DMS153 treated with DMSO at 0.1 percent for 48 hours (cell line): Measurements from ENCODE around the gene FAM13A.

ENCODE experiments used
- DNase-seq: peaks from one replicate; lab custom pipeline; 2025; ENCODE audit not compliant: unreplicated experiment; lab: John Stamatoyannopoulos, UW

The FAM13A gene

GRCh38 chr4:88754796-88755195 lies 302.2 kb downstream of the FAM13A start:
- DNase-seq = no peak

- DNase-seq = no peak
Measured at GRCh38 chr4:88753658-88754571, 303.1 kb downstream of the FAM13A start.

DNA sequence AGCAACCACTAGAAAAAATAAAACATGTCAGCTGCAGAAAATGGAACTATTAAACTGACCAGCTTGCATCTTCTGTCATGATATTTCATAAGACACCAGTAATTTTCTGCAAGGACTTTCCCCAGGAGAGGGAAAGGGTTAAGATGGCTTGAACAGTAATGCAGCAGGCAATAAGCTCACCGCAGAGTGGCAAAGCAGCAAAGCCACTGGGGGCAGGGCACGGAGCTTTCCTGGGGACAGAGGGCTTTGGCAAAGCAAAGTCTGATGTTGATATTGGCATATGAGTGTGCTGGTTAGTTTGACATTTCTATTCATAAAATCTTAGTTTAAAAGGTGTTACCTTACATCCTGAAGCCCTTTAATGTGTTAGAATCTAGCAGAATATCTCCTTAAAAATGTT lies 304.2 kb downstream of the FAM13A start:
- no peak for DNase-seq

DNA sequence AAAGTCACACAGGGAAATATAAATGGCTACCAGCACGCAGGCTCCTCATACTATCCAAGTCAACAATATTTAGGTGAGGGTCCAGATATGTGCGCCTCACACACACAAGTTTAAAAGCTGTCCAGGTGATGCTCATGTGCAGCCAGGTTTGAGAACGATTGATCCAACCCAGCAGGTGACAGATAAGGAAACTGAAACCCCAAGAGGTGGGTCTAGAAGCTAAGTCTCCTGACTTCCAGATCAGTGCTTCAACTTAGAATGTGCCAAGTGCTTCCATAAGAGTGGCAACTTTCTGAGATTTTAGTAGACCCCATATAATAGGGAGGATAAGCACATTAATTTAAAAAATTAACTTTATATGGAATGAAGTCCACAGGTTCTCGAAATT lies 304.9 kb downstream of the FAM13A start:
- DNase-seq = no peak

DNA sequence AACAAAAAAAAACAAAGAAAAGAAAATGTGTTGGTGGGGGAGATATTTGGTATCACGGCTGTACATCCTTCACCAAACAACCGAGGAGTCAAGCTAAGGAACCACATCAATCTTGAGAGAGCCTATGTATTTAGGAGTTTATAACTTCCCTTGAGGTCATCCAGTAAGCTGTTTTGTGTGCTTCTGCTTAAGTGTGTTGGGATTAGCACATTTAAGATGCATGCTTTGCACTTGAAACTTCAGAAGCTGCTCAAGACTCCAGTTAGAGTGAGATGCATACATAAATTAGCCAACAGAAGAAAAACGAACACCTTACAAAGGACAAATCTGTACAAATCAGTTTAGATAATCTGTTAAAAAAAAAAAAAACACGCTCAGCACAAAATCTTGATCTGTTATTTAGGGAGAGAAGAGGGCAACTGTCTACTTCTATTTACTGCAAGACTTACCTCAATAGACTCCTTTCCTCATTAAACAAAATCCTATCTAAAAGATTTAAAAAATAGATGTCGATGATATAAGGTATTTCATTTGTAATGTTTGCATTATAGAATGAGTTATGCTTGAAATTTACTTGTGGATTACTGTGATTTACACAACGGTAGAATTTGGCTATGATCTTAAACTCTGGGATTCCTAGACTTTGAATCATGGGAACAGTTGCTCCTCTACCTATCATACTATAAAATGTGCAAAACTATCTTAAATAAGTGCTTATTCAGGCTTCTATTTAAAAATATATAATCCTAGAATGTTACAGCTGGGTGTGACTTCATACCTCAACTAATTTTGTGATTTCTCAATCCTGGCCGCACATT lies 305.5 kb downstream of the FAM13A start:
- no peak for DNase-seq

GRCh38 chr4:88750369-88750768 lies 306.6 kb downstream of the FAM13A start:
- DNase-seq = no peak

DNA sequence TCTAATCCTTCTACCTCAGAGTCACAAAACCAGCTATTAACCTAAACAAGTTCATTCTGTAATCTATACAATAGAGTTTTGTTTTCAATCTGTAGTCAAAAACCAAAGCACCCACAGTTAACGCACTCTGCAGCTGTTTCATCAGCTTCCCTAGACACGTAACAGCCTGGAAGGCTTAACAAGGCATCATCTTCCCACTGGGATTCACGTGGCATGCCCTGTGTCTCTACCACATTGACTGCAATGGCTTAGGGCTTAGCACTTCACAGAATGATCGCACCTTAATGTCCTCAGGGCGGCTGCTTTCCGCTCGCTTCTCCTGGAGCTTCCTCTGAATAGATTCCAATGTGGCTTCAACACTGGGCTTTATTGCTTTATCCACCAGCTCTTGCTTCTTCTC lies 309.6 kb downstream of the FAM13A start:
- DNase-seq = no peak

DNA sequence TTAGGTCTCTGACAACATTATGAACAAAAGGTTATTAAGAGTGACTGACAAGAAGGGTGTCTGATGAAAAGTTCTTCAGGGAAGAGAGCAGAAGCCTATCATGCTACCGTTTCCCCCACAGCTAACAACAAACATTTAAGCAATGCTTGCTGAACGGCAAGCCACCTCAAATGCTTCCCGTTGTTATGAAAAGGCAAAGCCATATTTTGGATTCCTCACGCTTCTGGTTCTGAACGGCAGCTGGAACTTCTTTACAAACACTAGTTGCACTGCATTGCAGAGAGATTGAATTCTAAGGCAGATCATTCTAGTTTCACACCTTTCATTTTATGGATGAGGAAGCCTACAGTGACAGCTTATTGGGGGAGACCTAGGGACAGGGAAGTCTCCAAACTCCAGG lies 310.8 kb downstream of the FAM13A start:
- DNase-seq = no peak

- no peak for DNase-seq
Measured at GRCh38 chr4:88745581-88746163, 311.3 kb downstream of the FAM13A start.

DNA sequence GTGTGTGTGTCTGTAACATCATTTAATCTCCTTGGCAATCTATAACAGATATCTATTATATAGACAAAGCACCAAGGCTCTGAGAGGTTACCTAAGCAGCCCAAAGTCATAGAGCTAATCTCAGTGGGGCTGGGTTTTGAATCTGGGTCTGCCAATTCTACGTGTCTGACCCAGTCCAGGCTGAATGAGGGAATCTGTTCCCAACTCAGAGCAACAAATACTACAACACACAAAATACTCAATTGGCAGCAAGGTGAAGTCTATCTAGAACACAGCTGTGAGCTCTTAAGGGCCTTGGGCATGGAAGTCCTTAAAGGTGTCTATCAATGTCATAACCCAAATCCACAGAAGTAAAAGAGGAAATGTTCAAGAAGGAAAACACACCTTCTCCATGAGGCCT lies 311.8 kb downstream of the FAM13A start:
- no peak for DNase-seq

- DNase-seq = no peak
Measured at GRCh38 chr4:88744609-88745008, 312.4 kb downstream of the FAM13A start.

GRCh38 chr4:88743696-88744095 lies 313.3 kb downstream of the FAM13A start:
- no peak for DNase-seq

- DNase-seq = no peak
Measured at GRCh38 chr4:88742561-88742960, 314.4 kb downstream of the FAM13A start.

- no peak for DNase-seq
Measured at GRCh38 chr4:88738180-88738579, 318.8 kb downstream of the FAM13A start.

GRCh38 chr4:88737307-88737941 lies 319.6 kb downstream of the FAM13A start:
- no peak for DNase-seq

- DNase-seq = no peak
Measured at GRCh38 chr4:88736264-88736663, 320.7 kb downstream of the FAM13A start.

DNA sequence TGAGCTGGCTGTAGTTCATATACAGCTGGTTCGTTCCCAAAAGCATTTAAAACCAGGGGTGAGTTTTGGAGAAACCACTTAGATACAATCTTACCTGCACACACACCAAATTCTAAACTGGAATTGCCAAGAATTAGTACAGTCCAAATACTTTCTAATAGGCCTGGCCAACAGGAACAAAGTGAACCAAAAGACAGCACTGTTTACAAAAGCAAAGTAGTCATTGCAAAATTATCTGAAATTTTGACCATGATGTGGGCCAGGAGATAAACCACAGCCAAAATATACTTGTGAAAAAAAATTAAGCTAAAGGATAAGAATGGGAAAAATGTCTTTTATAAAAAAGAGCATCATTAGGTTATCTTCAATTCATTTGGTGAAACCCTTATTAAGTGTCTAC lies 321.4 kb downstream of the FAM13A start:
- no peak for DNase-seq

GRCh38 chr4:88734403-88734949 lies 322.5 kb downstream of the FAM13A start:
- no peak for DNase-seq

- no peak for DNase-seq
Measured at GRCh38 chr4:88732714-88733368, 324.1 kb downstream of the FAM13A start.

DNA sequence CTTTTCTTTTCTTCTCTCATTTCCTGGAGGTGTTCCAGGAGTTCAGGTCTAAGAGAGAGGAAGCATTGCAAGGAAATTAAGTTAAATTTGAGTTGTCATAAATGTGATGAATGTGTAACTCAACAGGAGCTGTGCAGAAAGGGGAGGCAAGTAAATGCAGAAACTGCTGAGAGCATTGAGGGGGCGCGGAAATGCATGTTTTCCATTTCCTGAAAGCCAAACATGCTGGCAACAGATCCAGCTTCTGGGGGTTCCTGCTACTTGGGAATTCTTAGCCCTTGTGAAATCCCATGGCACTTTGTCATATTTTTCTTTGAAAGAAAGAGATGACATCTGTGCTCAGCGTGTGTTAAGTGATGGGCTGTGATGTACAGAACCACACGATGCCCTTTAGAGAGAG lies 325.6 kb downstream of the FAM13A start:
- no peak for DNase-seq
